RPMI7951 (cell line): ENCODE measurements around the gene PRR12. TPM values are rescaled to one million over a fixed set of nuclear protein-coding genes. Genes with fewer than 3 reads are reported as not detected.

Source experiments
- DNase-seq: peaks from one replicate; pipeline ENCODE4 v3.0.0-alpha.2; 2012; ENCODE audit warnings: low read depth
- total RNA-seq: library from RNA; depleted of rRNA; stranded (reverse); fragments of >200 nt; shearing (Covaris generic); gene quantifications from 2 replicates; pipeline ENCODE4 v1.2.3, GENCODE V29; 2014; rRNA removed

The PRR12 gene
- 1.1 and 2.3 TPM in 2 replicates for total RNA-seq

GRCh38 chr19:49590971-49591730 is at the start of gene PRR12:
Gene PRR12 (plus strand): TSS chr19:49591182. CDS start chr19:49591655, 473 bp downstream.
- peak; percentile 83 for DNase-seq

GRCh38 chr19:49541914-49542313 is 49.1 kb upstream of the PRR12 start:
- no peak for DNase-seq

- no peak for DNase-seq
These were observed 48.5 kb upstream of the PRR12 start for GRCh38 chr19:49542446-49542845.

- DNase-seq = no peak
These were observed 48.0 kb upstream of the PRR12 start for GRCh38 chr19:49543032-49543431.

- no peak for DNase-seq
These were observed 46.8 kb upstream of the PRR12 start for GRCh38 chr19:49544154-49544553.

GRCh38 chr19:49546825-49547565 is 44.0 kb upstream of the PRR12 start:
- DNase-seq = peak; percentile 86

GRCh38 chr19:49549045-49549444 is 41.9 kb upstream of the PRR12 start:
- DNase-seq = no peak

- no peak for DNase-seq
These were observed 39.5 kb upstream of the PRR12 start for GRCh38 chr19:49551531-49551930.

- no peak for DNase-seq
These were observed 38.2 kb upstream of the PRR12 start for GRCh38 chr19:49552749-49553148.

- peak; percentile 14 for DNase-seq
These were observed 37.3 kb upstream of the PRR12 start for GRCh38 chr19:49553451-49554271.

- DNase-seq = no peak
These were observed 36.2 kb upstream of the PRR12 start for GRCh38 chr19:49554701-49555181.

GRCh38 chr19:49555600-49556411 is 35.2 kb upstream of the PRR12 start:
- no peak for DNase-seq

GRCh38 chr19:49556412-49557398 is 34.3 kb upstream of the PRR12 start:
- no peak for DNase-seq

- DNase-seq = no peak
These were observed 33.2 kb upstream of the PRR12 start for GRCh38 chr19:49557641-49558325.

- DNase-seq = no peak
These were observed 32.4 kb upstream of the PRR12 start for GRCh38 chr19:49558591-49558990.

GRCh38 chr19:49559443-49559842 is 31.5 kb upstream of the PRR12 start:
- no peak for DNase-seq

- DNase-seq = no peak
These were observed 31.1 kb upstream of the PRR12 start for GRCh38 chr19:49559928-49560327.

- DNase-seq = no peak
These were observed 30.6 kb upstream of the PRR12 start for GRCh38 chr19:49560358-49560900.

- no peak for DNase-seq
These were observed 26.4 kb upstream of the PRR12 start for GRCh38 chr19:49564616-49565045.
